Activated CD8-positive, alpha-beta T cell treated with anti-CD3 and anti-CD28 coated beads for 36 hours (primary cell): ENCODE results near the gene SRBD1. TPM values are rescaled to one million over a fixed set of nuclear protein-coding genes. Genes with fewer than 3 reads are reported as not detected.

Experiments
- ATAC-seq: fragments of 200-7000 bp; cut with Tn5 transposase; one replicate; pipeline ENCODE4 v1.10.0; 2021; ENCODE audit warnings: mild to moderate bottlenecking, moderate library complexity
- CTCF ChIA-PET: fragments of 350-600 bp; sonication (Branson Sonifier 250); formaldehyde crosslinking; loops from one replicate; lab custom pipeline; 2021; ENCODE audit warnings: antibody characterized with exemption; lab: Charles Lee
- POLR2A ChIA-PET: fragments of 350-600 bp; sonication (Branson Sonifier 250); formaldehyde crosslinking; loops from one replicate; lab custom pipeline; 2021; ENCODE audit warnings: antibody characterized with exemption; lab: Charles Lee
- DNase-seq: peaks from one replicate; pipeline ENCODE4 v3.0.0-alpha.2; 2020
- H3K27ac Mint-ChIP-seq: one replicate; pipeline ENCODE4 v1.8.0; 2021; ENCODE audit warnings: mild to moderate bottlenecking, mixed read lengths
- H3K27me3 Mint-ChIP-seq: one replicate; pipeline ENCODE4 v1.8.0; 2021; ENCODE audit warnings: mixed read lengths
- H3K36me3 Mint-ChIP-seq: one replicate; pipeline ENCODE4 v1.8.0; 2021; ENCODE audit warnings: low read depth, mixed read lengths
- H3K4me1 Mint-ChIP-seq: one replicate; pipeline ENCODE4 v1.8.0; 2021; ENCODE audit warnings: low read depth, mixed read lengths
- H3K4me3 Mint-ChIP-seq: one replicate; pipeline ENCODE4 v1.8.0; 2021; ENCODE audit warnings: mild to moderate bottlenecking, moderate library complexity, mixed read lengths
- H3K9me3 Mint-ChIP-seq: one replicate; pipeline ENCODE4 v1.8.0; 2021; ENCODE audit warnings: mixed read lengths
- intact Hi-C: fragments of 100-400 bp; cut with micrococcal nuclease; formaldehyde crosslinking; loops from one replicate; pipeline ENCODE4 v1.10.0; 2022
- total RNA-seq, 2 experiments: library from RNA; stranded (reverse); gene quantifications; one replicate each; pipeline ENCODE4 v1.2.3, GENCODE V29; 2021
- TF ChIP-seq, protein P1 (sequence below): fragments of 200-600 bp; IDR thresholded peaks from one replicate; pipeline ENCODE4 v1.8.0; 2022; ENCODE audit warnings: antibody characterized with exemption, mild to moderate bottlenecking

The SRBD1 gene
- total RNA-seq, 2 experiments from 2014 or later: 14.8 to 21.7 TPM

DNA sequence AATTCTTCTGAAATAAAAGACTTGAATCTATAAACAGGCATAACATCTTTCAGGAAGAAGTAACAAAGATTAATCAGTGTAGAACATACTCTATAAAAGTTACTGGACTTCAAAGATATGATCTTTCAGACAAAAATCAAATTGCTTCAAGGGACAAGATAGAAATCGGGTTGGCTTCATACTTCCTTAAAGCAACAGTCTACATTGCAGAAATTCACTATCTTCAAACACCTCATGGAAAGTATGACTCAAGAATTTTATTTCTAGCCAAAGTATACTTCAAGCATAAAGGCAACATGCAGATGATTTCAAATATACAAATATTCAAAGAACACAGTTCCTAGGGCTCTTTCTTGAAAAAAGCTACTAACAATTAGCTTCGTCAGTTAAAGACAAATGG, 240.7 kb downstream of the SRBD1 start:
- Mint-ChIP-seq H3K36me3 (no peaks in the 10 kb centered on the region), H3K4me3 (no peak overlapping the region), H3K27me3 (peaks cover 4% of the 10 kb centered on the region), H3K9me3 (peaks cover 2% of the 10 kb centered on the region), H3K4me1 (no peaks in the 10 kb centered on the region), H3K27ac (no peak overlapping the region)
- ATAC-seq (no peak), DNase-seq (no peak)
- TF ChIP-seq, protein P1, sequence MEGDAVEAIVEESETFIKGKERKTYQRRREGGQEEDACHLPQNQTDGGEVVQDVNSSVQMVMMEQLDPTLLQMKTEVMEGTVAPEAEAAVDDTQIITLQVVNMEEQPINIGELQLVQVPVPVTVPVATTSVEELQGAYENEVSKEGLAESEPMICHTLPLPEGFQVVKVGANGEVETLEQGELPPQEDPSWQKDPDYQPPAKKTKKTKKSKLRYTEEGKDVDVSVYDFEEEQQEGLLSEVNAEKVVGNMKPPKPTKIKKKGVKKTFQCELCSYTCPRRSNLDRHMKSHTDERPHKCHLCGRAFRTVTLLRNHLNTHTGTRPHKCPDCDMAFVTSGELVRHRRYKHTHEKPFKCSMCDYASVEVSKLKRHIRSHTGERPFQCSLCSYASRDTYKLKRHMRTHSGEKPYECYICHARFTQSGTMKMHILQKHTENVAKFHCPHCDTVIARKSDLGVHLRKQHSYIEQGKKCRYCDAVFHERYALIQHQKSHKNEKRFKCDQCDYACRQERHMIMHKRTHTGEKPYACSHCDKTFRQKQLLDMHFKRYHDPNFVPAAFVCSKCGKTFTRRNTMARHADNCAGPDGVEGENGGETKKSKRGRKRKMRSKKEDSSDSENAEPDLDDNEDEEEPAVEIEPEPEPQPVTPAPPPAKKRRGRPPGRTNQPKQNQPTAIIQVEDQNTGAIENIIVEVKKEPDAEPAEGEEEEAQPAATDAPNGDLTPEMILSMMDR: no peak
- ChIA-PET POLR2A (no interaction called here), CTCF (no interaction called here)
- intact Hi-C loops: no loop called here

DNA sequence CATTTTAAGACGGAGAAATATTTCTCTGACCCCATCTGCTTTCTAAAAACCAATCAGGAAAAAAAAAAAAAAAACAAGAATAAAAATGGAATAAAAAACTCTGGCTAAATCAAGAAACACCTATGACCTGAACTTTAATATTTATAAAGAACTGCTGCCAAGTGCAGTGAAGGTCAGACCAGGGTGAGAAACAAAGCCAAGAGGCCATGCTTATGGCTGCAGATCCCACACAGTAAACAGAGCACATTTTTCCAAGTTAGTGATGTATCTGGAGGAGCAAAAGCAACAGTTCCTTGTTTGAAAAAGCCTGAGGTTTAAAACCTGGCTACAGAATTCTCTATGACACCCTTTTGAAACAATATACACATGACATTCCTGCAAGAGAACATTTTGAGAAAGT, 242.3 kb downstream of the SRBD1 start:
- no peak overlapping the region for H3K27ac Mint-ChIP-seq
- H3K27me3 Mint-ChIP-seq: peaks cover 4% of the 10 kb centered on the region
- H3K4me1 Mint-ChIP-seq: no peaks in the 10 kb centered on the region
- intact Hi-C loops: no loop called here
- TF ChIP-seq, protein P1: no peak
- H3K4me3 Mint-ChIP-seq: no peak overlapping the region
- H3K36me3 Mint-ChIP-seq: no peaks in the 10 kb centered on the region
- DNase-seq: no peak
- ChIA-PET POLR2A (no interaction called here), CTCF (no interaction called here)
- H3K9me3 Mint-ChIP-seq: no peaks in the 10 kb centered on the region
- ATAC-seq: no peak

DNA sequence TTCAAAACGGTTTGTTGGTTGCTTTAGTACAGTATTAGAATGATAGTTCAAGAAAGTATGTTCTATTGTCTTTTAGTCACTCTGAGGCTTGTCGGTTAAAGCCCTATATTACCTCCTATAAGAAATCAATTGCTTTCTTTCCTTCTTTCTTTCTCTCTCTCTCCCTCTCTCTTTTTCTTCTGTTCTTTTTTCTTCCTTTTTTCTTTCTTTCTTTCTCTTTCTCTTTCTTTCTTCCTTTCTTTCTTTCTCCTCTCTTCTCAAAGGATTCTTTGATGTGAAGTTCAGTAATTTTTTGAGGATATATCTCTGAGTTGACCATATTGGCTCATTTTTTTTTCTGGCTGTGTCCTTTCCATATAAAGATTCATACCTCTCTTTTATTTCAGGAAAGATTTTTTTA, 249.4 kb downstream of the SRBD1 start:
- no peaks in the 10 kb centered on the region for H3K4me1 Mint-ChIP-seq
- no peak overlapping the region for H3K27ac Mint-ChIP-seq
- CTCF ChIA-PET: no interaction called here
- intact Hi-C loops: no loop called here
- POLR2A ChIA-PET: no interaction called here
- no peak overlapping the region for H3K4me3 Mint-ChIP-seq
- DNase-seq (no peak), ATAC-seq (no peak)
- no peaks in the 10 kb centered on the region for H3K27me3 Mint-ChIP-seq
- H3K9me3 Mint-ChIP-seq: no peaks in the 10 kb centered on the region
- TF ChIP-seq, protein P1: no peak
- no peaks in the 10 kb centered on the region for H3K36me3 Mint-ChIP-seq

DNA sequence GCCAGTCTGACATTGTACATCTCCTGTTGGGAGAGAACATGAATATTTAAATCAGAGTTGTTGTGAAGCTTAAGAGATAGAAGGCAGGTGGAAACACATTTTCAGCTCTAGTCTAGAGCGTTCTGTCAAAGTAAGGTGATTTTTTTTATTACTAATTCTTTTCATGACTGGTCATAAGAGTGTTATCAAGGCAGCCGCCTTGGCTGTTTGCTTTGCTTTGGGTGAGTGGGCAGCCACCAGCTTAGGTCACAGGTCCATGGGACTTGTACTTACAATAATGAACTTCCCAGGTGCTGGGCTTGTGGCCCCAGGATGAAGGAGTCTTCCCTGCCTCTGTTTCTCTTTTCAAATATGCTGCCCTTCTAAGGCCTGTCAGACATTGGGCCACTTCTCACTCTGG, 256.3 kb downstream of the SRBD1 start:
- Mint-ChIP-seq H3K27me3 (no peaks in the 10 kb centered on the region), H3K27ac (no peak overlapping the region), H3K36me3 (no peaks in the 10 kb centered on the region), H3K4me1 (no peaks in the 10 kb centered on the region), H3K9me3 (no peaks in the 10 kb centered on the region), H3K4me3 (no peak overlapping the region)
- POLR2A ChIA-PET: no interaction called here
- no peak for ATAC-seq
- DNase-seq: no peak
- intact Hi-C loops: no loop called here
- TF ChIP-seq, protein P1: no peak
- CTCF ChIA-PET: no interaction called here

DNA sequence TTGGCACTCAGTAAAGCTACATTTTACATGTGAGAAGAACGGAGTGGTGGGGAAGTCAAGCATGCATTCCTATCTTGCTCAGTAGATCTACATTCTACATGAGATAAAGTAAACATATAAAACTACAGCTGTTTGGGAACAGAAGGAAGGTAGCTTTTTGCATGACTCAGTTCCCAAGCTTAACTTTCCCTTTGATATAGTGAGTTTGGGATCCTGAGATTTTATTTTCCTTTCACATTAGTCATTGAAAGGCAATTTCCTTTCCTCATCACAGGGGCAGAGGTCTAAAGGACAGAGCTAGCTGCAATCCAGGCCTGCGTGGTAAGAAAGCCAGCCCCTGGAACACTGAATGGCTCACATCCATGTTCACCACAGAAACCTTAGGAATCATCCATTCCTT, 257.2 kb downstream of the SRBD1 start:
- ChIA-PET CTCF (no interaction called here), POLR2A (no interaction called here)
- DNase-seq (no peak), ATAC-seq (no peak)
- H3K27me3 Mint-ChIP-seq: no peaks in the 10 kb centered on the region
- no peak overlapping the region for H3K27ac Mint-ChIP-seq
- no peaks in the 10 kb centered on the region for H3K9me3 Mint-ChIP-seq
- H3K36me3 Mint-ChIP-seq: no peaks in the 10 kb centered on the region
- no peak overlapping the region for H3K4me3 Mint-ChIP-seq
- TF ChIP-seq, protein P1: no peak
- H3K4me1 Mint-ChIP-seq: no peaks in the 10 kb centered on the region
- intact Hi-C loops: no loop called here
